HG03025 (cell line): ENCODE data around the gene LPP.

Source experiments
- ATAC-seq: cut with Tn5 transposase; IDR thresholded peaks from one replicate; pipeline ENCODE4 v1.9.1; 2021; ENCODE audit warnings: mild to moderate bottlenecking, moderate library complexity; ENCODE audit not compliant: unreplicated experiment, low FRiP score

LPP gene

DNA sequence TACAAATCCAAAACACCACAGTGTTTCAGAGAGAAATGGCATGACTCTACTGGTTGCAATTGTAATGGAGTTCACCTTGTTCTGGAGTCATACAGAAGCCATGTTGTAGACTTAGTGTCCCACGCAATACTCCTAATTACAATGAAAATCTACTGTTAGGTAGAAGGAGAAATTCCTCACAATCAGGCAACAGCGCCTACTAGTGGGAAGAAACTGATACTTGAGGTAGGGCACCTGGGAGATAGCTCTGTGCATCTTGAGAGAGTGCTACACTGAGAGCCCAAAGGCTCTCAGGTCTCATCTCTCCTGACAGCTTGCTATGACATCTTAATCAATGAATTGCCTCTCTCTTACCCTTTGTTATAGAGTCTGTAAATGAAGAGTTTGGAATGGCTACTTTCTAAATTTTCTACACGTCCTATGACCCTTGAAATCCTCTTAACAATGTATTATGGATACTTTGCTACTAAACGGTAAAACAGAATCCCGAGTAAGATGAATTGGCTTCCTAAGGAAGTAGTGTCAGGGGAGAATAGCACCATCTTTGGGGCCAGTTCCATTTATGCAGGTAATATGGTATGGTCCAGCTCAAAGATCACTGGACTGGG lies 595.2 kb downstream of the LPP start:
- no peak for ATAC-seq

- no peak for ATAC-seq
Measured at GRCh38 chr3:188749830-188750229, 595.9 kb downstream of the LPP start.

DNA sequence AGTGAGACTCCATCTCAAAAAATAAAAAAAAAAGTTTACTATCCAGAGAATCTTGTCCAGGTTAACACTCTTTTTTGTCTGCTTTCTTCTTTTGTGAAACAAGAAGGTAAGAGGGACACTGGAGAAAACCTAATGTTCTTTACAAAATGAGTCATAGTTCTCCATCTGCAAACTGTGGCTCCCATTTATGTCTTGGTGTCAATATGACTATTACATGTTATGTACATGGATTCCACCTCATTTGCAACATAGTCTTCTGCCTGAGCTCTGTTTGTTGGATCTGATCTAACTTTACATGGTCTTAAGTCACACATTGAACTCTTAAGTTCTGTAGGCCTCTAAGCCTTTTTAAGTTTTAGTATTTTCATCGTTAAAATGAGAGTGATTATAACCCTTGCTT lies 596.7 kb downstream of the LPP start:
- no peak for ATAC-seq

- ATAC-seq: peak; percentile 15
Measured at GRCh38 chr3:188752850-188753249, 598.9 kb downstream of the LPP start.

DNA sequence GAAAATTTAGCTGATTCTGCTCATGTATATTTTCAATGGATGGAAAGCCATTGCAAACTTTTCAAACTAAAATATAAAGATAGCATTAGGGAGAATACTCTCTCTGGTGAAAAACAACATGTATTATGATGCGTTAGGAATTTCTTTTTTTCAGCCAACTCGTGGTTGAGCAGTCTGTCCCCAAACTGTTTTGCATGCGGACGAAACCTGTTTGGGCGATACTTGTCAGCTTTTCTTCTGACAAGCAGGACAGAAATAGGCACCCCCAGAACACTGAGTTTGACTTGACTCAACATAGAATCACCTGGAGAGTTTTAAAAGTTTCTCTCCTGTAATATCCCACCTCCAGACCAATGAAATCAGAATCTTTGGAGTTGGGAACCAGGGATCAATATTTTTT lies 600.3 kb downstream of the LPP start:
- peak; percentile 76 for ATAC-seq

GRCh38 chr3:188756241-188756640 lies 602.3 kb downstream of the LPP start:
- ATAC-seq: no peak

- ATAC-seq: no peak
Measured at GRCh38 chr3:188759336-188760005, 605.5 kb downstream of the LPP start.

DNA sequence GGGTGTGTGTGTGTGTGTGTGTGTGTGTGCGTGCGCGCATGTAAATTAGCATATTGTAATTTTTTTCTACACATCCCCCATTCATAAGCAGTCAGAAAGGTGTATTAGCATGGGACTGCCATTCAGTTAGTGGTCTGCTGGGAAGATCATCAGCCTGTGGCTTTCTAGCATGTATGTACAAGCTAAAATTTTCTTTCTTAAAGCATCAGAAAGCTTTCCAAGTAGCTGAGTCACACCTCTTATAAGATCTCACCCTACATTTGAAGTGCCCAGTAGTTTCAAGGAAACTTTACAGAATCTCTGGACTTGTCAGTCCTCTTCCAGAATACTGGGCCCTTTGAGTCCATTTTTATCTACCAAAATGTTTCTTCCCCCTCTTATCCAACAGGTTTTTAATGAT lies 606.5 kb downstream of the LPP start:
- no peak for ATAC-seq

DNA sequence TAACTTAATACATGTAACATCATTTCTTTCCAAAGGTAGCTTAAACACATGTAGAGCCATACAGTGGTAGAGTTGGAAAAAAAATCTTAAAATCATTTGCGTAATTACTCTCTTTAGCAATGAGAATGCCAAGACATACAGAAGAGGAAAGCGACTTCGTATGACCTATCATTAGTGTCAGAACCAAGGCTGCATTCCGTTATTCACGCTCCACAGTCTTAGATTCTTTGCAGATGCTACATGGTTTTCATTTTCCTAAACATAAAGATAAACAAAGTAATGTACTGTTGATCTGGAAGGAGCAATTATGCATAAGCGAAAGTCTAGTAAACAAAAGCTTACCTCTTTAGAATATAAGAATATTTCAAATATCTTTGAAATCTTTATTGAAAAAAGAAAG lies 607.5 kb downstream of the LPP start:
- no peak for ATAC-seq

DNA sequence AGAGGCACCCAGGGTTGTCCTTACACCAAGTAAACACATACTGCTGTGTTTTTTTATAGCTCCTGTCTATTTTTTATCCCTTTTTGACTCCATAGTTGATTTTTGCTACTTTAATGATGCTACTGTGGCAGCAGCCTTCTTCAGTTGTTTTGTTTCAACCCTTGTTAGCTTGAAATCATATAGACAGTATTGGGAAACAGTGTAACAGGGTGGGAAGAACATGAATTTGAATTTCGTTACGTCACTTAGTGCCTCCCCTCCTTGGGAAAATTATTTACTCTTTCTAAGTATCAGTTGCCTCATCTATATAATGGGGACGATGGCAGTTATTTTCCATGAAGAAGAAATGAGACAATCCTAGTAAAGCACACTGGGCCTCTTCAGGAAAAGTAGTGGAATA lies 608.0 kb downstream of the LPP start:
- no peak for ATAC-seq

DNA sequence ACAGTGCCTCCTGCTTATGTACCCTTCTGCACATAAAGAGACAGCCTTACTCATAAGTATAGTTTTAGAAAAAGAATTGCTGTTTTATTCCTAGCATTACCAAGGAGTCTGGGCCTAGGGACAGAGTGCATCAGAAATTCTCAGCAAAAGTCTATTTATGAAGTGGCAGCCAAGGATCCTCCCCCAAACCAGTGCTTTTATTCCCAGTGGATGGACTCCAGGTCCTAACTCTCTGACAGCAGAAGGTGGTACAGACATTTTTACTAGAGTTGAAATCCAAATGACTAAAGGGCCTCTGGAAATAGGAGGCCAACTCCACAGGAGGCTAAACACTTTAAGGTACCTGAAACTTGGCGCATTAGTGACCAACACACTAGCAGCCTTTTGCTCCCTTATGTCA lies 610.7 kb downstream of the LPP start:
- no peak for ATAC-seq

GRCh38 chr3:188769831-188770230 lies 615.9 kb downstream of the LPP start:
- no peak for ATAC-seq

DNA sequence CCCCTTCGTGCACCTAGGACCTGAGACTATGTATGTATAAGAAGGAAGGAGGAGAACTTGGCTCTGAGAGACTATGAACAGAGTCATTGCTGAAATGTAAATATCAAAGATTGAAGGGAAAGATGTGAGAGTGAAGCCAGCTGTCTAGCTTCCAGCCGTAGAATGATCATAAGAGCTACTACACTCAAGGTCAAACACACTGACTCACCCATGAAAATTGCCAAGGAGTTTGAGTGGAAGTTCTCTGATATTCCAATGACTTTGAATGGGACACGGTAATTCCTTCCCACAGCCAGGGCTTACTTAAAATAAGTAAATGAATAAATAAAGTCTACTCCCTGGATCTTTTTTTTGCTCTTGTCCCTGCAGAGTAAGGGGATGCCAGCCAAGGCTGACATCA lies 618.9 kb downstream of the LPP start:
- ATAC-seq: no peak

- no peak for ATAC-seq
Measured at GRCh38 chr3:188775412-188775811, 621.5 kb downstream of the LPP start.

DNA sequence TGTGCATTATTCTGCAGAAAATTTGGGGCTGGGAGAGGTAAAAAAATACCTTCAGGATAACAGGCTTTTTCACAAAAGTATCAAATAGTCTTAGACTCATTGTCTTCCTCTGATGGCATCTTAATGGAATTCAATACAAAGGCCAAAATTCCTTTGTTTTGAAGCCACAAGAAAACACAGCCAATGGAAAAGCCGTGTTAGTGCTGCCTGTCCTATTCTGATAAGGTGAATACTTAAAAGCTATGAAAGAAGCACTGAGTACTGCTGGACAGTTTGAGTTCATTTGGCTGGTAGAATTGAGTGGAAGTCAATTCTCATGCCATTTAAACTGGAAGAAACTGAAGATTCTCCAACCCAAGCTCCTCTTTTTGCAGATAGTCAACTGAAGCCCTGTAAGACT lies 622.5 kb downstream of the LPP start:
- no peak for ATAC-seq

DNA sequence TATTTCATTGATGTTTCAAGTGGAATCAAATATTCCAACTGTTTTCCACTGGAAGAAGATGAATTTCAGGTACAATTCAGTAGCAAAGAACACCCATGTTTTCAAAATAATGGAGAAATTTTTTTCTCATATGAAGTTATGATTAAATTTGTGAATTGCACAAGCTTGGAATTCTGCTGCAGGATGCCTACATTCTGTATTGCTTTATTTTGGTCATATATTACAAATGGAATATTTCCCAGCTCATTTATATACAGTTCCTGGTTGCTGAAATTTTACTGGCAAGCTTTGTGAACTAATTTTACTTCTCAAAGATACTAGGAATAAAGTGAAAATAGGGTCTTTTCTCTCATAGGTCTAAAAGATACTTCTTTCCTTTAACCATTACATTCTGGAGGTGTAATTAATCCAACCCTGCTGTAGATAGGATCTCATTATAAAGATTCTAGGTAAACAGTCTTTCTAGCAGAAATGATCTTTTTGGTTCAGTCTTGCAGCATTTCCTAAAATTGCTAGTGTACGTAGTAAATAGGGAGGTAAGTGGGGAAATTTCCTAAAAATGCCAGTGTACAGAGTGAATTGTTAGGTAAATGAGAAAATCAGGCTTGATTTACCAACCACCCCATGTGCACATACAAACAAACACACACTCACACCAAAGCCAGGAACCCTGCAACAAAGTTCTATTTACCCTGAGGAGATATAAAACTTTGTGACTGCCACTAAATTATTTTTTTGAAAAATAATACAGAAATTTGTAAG lies 624.3 kb downstream of the LPP start:
- ATAC-seq: no peak

- ATAC-seq: no peak
Measured at GRCh38 chr3:188779281-188779980, 625.5 kb downstream of the LPP start.

GRCh38 chr3:188780193-188781147 lies 626.5 kb downstream of the LPP start:
- ATAC-seq: no peak

DNA sequence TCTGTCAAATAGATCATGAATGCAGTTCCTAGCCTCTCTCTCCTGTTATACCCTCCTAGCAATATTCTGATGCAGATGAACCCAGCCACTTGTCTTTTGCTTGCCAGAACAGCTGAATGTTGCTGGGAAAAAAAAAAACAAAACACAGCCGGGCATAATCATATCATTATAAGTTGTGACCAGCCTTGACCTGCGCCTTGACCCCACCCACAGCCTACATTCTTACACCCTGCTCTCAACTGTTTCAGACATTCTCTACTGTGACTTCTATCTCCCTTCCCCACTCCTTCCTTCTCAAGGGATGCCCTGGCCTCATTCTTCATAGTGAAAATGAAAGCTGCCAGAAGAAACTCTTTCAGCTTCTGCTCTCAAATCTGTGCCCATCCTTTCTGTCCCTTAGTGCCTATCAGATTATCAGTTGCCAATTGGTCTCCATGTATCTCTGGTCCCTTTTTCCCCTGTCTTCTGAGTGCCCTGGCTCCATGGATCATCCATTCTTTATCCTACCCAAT lies 628.7 kb downstream of the LPP start:
- ATAC-seq: no peak

DNA sequence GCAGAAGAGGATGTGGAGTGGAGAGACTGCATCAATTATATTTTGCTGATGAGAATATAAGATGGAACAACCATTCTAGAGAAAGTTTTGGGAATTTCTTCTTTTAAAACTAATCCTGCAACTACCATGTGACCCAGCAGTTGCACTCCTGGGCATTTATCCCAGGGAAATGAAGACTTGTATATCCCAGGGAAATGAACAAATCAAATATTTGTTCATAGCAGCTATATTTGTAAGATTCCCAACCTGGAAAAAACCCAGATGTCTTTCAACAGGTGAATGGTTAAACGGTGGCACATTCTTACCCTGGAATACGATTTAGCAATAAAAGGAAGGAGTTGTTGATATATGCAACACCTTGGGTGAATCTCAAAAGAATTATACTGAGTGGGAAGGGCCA lies 632.5 kb downstream of the LPP start:
- ATAC-seq: no peak
